Smooth muscle cell (in vitro differentiated cells): ENCODE results near the gene OLFM2. TPM values are rescaled to one million over a fixed set of nuclear protein-coding genes. Genes with fewer than 3 reads are reported as not detected.

ENCODE experiments used
- DNase-seq: peaks from one replicate; lab custom pipeline; 2025; ENCODE audit not compliant: unreplicated experiment; lab: John Stamatoyannopoulos, UW
- H2AFZ ChIP-seq: fragments of 200-600 bp; sonication (generic); 2 replicates; pipeline ENCODE4 v1.6.0; 2016; ENCODE audit warnings: antibody characterized with exemption, low read depth, mild to moderate bottlenecking
- H3F3A ChIP-seq: fragments of 200-600 bp; sonication (generic); 2 replicates; pipeline ENCODE4 v1.6.0; 2017; ENCODE audit warnings: antibody characterized with exemption, low read depth
- H3K27ac ChIP-seq: fragments of 200-600 bp; sonication (generic); 2 replicates; pipeline ENCODE4 v1.5.1; 2016; ENCODE audit warnings: low read depth, mild to moderate bottlenecking
- H3K27me3 ChIP-seq: fragments of 200-600 bp; sonication (generic); 2 replicates; pipeline ENCODE4 v1.6.1; 2016; ENCODE audit warnings: low read depth, mild to moderate bottlenecking
- H3K36me3 ChIP-seq: fragments of 200-600 bp; sonication (generic); 2 replicates; pipeline ENCODE4 v1.5.1; 2016; ENCODE audit warnings: low read depth
- H3K4me1 ChIP-seq: fragments of 200-600 bp; sonication (generic); 2 replicates; pipeline ENCODE4 v1.5.1; 2016; ENCODE audit warnings: low read depth
- H3K4me2 ChIP-seq: fragments of 200-600 bp; sonication (generic); 2 replicates; pipeline ENCODE4 v1.6.0; 2016; ENCODE audit warnings: mild to moderate bottlenecking
- H3K4me3 ChIP-seq: fragments of 200-600 bp; sonication (generic); 2 replicates; pipeline ENCODE4 v1.5.1; 2016; ENCODE audit warnings: mild to moderate bottlenecking
- H3K79me2 ChIP-seq: fragments of 200-600 bp; sonication (generic); 2 replicates; pipeline ENCODE4 v1.6.0; 2016; ENCODE audit warnings: low read depth, mild to moderate bottlenecking
- H3K9ac ChIP-seq: fragments of 200-600 bp; sonication (generic); 2 replicates; pipeline ENCODE4 v1.6.0; 2016; ENCODE audit warnings: low read depth
- H3K9me3 ChIP-seq: fragments of 200-600 bp; sonication (generic); replicated peaks from 2 replicates; pipeline ENCODE4 v1.5.1; 2016; ENCODE audit warnings: low read depth
- H4K20me1 ChIP-seq: fragments of 200-600 bp; sonication (generic); 2 replicates; pipeline ENCODE4 v1.6.0; 2016; ENCODE audit warnings: low read depth
- CTCF ChIP-seq: fragments of 200-600 bp; sonication (generic); IDR thresholded peaks from 2 replicates; pipeline ENCODE4 v1.5.1; 2017; ENCODE audit warnings: borderline replicate concordance, mild to moderate bottlenecking, antibody characterized with exemption; ENCODE audit not compliant: insufficient read depth, poor library complexity, severe bottlenecking
- whole genome bisulfite sequencing: methylation state at CpG from one replicate; pipeline ENCODE4 v1.1.7; 2016; ENCODE audit warnings: low lambda C conversion rate; 5-methylcytosine and 5-hydroxymethylcytosine counted together
- polyA plus RNA-seq: library from polyadenylated mRNA; unstranded; fragments of >200 nt; fragmentation: Nextera tagmentation; extraction: Ambion mirVana; gene quantifications from 2 replicates; pipeline ENCODE4 v1.2.1, GENCODE V29; 2016
- total RNA-seq: library from RNA; depleted of rRNA; stranded (reverse); fragments of >200 nt; gene quantifications from 2 replicates; pipeline ENCODE4 v1.2.3, GENCODE V29; 2014

Gene OLFM2
- total and polyA plus RNA-seq, 2 experiments from 2014 or later: 63.1 to 119 TPM

DNA sequence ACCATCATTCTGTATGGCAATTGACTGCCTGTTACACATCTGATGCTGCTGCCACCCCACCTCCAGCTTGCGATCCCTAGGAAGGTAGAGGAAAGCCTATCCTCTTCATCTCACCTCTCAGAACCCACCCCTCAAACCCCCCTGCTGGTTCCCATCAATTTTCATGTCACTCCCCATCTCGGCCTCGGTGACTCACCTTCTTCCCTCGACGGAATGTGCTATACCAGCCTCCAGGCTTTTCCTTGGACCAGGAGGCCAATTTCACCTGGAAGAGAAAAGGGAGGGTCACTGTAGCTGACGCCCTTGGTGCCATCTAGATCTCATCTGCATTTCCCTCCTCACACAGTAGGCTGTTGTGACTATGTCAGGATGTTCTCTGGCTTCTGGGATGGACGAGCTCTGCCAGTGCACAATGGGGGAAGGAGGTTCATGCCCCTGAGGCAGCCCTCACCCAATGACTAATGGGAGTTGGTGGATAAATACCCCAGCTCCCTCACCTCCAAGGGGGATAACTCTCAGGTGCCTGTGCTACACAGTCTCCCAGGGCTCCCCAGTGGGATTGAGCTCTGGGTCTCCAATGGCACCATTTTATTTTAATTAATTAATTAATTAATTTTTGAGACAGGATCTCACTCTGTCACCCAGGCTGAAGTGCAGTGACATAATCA lies 26.4 kb upstream of the OLFM2 start:
- DNase-seq: no peak
- H3K4me3 ChIP-seq: no peak overlapping the region
- H3K79me2 ChIP-seq: no peaks in the 10 kb centered on the region
- no peak overlapping the region for H3K4me2 ChIP-seq
- no peaks in the 10 kb centered on the region for H3K9me3 ChIP-seq
- no peaks in the 10 kb centered on the region for H3F3A ChIP-seq
- H4K20me1 ChIP-seq: no peaks in the 10 kb centered on the region
- 47% methylated on average over 7 of the region's 7 CpGs for WGBS
- no peaks in the 10 kb centered on the region for H3K4me1 ChIP-seq
- no peak overlapping the region for H2AFZ ChIP-seq
- no peak overlapping the region for H3K27ac ChIP-seq
- H3K9ac ChIP-seq: no peak overlapping the region
- H3K36me3 ChIP-seq: no peaks in the 10 kb centered on the region
- TF ChIP-seq CTCF: no peak
- peaks cover 27% of the 10 kb centered on the region for H3K27me3 ChIP-seq

DNA sequence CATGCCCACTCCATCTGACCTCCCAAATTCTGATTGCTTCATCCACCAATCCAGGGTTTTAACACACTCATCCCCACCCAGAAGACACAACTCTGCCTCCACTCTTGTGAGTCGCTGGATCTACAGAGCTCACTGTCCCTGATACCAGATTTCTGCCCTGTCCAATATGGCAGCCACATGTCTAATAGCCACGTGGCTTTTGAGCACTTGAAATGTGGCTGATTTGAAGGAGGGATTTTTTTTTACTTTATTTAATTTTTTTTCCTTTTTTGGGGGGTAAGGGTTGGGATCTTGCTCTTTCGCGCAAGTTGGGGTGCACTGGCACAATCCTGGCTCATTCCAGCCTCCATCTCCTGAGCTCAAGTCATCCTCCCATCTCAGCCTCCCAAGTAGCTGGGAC lies 24.8 kb upstream of the OLFM2 start:
- Histone ChIP-seq H3K36me3 (no peaks in the 10 kb centered on the region), H3K9ac (no peak overlapping the region), H3K4me1 (no peaks in the 10 kb centered on the region), H3K79me2 (no peaks in the 10 kb centered on the region), H3K27me3 (peaks cover 10% of the 10 kb centered on the region), H4K20me1 (no peaks in the 10 kb centered on the region), H3K9me3 (no peaks in the 10 kb centered on the region), H2AFZ (no peak overlapping the region), H3K27ac (no peak overlapping the region), H3K4me3 (no peak overlapping the region), H3K4me2 (no peak overlapping the region), H3F3A (no peaks in the 10 kb centered on the region)
- TF ChIP-seq CTCF: no peak
- WGBS: 93% methylated on average over 4 of the region's 4 CpGs
- no peak for DNase-seq

DNA sequence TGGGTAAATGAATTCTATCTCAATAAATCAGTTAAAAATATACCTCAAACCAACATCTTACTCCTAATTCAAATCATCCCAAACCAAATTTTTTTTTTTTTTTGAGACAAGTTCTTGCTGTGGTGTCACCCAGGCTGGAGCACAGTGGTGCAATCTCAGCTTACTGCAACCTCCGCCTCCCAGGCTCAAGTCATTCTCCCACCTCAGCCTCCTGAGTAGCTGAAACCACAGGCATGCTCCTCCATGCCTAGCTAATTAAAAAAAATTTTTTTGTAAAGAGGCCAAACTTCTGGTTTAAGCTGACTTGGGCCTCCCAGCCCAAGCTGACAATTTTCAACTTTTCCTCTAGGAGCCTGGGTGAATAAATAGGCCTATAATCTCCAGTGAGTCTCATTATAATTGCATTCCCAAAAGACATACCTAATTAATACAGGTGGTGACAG lies 22.1 kb upstream of the OLFM2 start:
- no peak for DNase-seq
- Histone ChIP-seq H2AFZ (no peak overlapping the region), H3K9ac (no peak overlapping the region), H3K79me2 (no peaks in the 10 kb centered on the region), H3K27me3 (no peaks in the 10 kb centered on the region), H3K36me3 (no peaks in the 10 kb centered on the region), H3K27ac (peak overlapping the region; percentile 28), H3F3A (no peaks in the 10 kb centered on the region), H3K4me2 (peak overlapping the region; percentile 24), H3K4me1 (no peaks in the 10 kb centered on the region), H3K9me3 (no peaks in the 10 kb centered on the region), H4K20me1 (no peaks in the 10 kb centered on the region), H3K4me3 (no peak overlapping the region)
- WGBS: 10% methylated on average over 1 of the region's 1 CpG
- no peak for TF ChIP-seq CTCF

GRCh38 chr19:9956956-9957355 lies 20.6 kb upstream of the OLFM2 start:
- no peak overlapping the region for H3K4me2 ChIP-seq
- no peak overlapping the region for H3K9ac ChIP-seq
- whole genome bisulfite sequencing: 74% methylated on average over 3 of the region's 3 CpGs
- no peaks in the 10 kb centered on the region for H3K36me3 ChIP-seq
- no peaks in the 10 kb centered on the region for H3K9me3 ChIP-seq
- H2AFZ ChIP-seq: no peak overlapping the region
- no peak overlapping the region for H3K27ac ChIP-seq
- H3K79me2 ChIP-seq: no peaks in the 10 kb centered on the region
- no peak for TF ChIP-seq CTCF
- H3K27me3 ChIP-seq: no peaks in the 10 kb centered on the region
- H3F3A ChIP-seq: no peaks in the 10 kb centered on the region
- no peaks in the 10 kb centered on the region for H3K4me1 ChIP-seq
- H3K4me3 ChIP-seq: no peak overlapping the region
- no peaks in the 10 kb centered on the region for H4K20me1 ChIP-seq
- no peak for DNase-seq
